DMS153 treated with DMSO at 0.1 percent for 48 hours (cell line): ENCODE results near the gene C2orf42.
"Not testable (repeated sequence)": the region's sequence is repeated elsewhere in the genome, so short reads cannot be mapped to it uniquely, and the experiment has no call there.

Experiments
- DNase-seq: peaks from one replicate; lab custom pipeline; 2025; ENCODE audit not compliant: unreplicated experiment; lab: John Stamatoyannopoulos, UW

Gene C2orf42

GRCh38 chr2:70190418-70191243, at the start of gene C2orf42:
C2orf42 (minus strand) TSS chr2:70191019; CDS start chr2:70181985, 9,034 bp downstream.
- DNase-seq, result peak; percentile 91

- DNase-seq, result no peak
Measured at GRCh38 chr2:70240599-70240998, 49.8 kb upstream of the C2orf42 start.

DNA sequence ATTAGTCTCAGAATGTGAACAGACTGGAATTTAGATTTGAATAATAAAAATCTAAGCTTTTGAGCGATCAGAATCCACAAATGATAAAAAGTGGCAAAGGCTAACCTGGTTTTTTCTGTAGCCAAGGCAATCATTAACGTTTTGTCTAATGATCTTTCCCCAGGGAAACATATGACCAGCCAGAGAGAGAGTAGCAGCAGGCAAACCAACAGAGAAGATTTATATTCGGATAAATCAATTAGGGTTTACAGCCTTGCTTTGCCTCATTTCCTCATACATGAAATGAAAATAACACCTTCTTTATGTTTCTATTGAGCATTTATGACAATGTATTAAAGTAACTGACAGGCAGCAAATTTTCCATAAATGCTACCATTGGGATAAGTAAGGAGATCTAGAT, 43.1 kb upstream of the C2orf42 start:
- no peak for DNase-seq

- no peak for DNase-seq
Measured at GRCh38 chr2:70226781-70227180, 36.0 kb upstream of the C2orf42 start.

DNA sequence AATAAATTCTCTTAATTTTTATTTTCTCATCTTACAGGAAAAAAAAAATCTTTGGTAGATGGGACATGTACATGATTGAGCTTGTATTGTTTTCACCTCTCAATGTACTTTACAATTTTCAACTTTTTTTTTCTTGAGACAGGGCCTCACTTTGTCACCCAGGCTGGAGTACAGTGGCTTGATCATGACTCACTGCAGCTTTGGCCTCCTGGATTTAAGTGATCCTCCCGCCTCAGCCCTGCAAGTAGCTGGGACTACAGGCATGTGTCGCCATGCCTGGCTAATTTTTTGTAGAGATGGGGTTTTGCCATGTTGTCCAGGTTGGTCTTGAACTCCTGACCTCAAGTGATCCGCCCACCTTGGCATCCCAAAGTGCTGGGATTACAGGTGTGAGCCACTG, 32.5 kb upstream of the C2orf42 start:
- DNase-seq, result not testable (repeated sequence)

DNA sequence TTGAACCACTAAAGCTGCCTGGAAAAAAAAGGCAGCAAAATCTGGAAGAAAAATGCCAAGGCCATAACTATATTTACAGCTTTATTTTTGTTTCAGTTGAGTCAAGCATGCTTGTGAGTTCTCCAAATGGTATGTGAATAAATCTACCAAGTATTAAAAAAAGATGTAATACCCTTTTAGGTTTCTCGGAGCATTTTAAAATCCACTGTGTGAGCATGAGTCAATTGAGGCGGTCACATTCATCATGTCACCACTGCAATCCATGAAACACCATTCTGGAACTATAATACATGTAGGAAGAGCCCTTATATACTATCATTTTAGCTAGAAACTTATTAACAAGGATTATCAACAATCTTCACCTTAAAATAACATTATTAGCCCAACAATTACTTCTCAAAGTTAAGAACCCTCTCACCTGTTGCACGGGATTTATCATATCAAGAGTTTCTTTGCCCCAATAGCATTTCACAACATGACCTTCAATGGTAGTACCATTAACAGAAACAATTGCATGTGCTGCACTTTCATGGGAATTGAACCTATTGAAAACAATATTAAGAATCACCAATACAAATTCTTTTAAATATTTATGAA, 24.2 kb upstream of the C2orf42 start:
- no peak for DNase-seq

- no peak for DNase-seq
Measured at GRCh38 chr2:70214365-70214764, 23.5 kb upstream of the C2orf42 start.

- no peak for DNase-seq
Measured at GRCh38 chr2:70212298-70212932, 21.6 kb upstream of the C2orf42 start.

- no peak for DNase-seq
Measured at GRCh38 chr2:70211595-70211994, 20.8 kb upstream of the C2orf42 start.

DNA sequence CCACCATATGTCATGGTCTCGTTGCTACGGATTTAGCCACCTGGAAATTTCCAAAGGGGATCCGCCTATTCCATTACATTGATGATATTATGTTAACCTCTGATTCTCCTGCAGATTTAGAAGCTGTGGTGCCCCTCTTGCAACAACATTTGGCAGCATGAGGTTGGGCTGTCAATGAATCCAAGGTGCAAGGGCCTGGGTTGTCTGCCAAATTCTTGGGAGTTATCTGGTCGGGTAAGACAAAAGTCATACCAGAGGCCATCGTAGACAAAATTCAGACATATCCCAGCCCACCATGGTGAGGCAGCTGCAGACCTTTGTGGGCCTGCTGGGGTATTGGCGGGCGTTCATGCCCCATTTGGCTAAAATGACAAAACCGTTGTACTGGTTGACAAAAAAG, 13.6 kb upstream of the C2orf42 start:
- DNase-seq, result no peak

GRCh38 chr2:70203086-70203485, 12.3 kb upstream of the C2orf42 start:
- DNase-seq, result no peak

DNA sequence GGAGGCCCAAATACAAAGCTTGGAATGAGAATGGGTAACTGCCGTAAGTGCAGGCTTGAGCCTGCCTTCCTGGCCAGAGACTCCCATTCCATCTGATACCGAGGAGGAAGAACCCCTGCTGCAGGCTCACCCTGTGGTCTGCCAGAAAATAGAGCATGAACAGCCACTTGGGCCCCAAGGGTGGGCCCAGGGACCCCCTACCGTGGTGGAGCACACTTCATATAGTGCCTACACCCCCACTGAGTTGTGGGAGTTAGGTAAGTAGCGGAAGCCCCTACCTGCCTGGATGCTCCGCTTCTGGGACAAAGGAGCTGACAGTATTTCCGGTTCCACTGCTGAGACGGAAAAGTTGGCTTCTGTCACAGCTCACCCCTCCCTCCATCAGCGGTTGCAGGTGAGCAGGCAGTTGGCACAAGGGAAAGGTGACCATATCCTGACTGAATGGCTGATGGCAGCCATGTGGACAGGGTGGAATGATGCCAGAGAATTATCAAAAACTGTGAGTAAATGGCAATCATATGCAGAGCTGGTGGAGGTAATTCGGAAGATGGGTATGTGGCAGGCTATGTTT, 11.5 kb upstream of the C2orf42 start:
- peak; percentile 32 for DNase-seq

DNA sequence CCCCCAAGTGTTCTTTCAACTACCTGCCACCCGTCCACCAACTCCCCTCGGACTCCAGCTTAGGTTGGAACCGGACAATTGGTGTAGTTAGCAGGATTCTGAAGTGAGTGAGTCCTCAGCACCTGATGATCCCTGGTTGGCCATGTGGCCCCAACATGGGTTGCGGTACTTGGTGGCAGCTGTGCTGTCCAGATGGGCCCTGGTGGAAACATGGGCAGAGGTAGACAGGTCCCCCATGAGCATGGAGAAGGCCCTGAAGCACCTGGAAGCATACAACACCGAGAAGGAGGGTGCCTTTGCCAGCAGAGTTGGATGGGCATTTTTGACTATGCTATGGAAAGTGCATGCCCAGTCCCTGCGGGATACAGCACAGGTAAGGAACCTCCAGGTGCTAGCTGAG, 11.0 kb upstream of the C2orf42 start:
- DNase-seq, result no peak

GRCh38 chr2:70201225-70201768, 10.5 kb upstream of the C2orf42 start:
- DNase-seq, result no peak

DNA sequence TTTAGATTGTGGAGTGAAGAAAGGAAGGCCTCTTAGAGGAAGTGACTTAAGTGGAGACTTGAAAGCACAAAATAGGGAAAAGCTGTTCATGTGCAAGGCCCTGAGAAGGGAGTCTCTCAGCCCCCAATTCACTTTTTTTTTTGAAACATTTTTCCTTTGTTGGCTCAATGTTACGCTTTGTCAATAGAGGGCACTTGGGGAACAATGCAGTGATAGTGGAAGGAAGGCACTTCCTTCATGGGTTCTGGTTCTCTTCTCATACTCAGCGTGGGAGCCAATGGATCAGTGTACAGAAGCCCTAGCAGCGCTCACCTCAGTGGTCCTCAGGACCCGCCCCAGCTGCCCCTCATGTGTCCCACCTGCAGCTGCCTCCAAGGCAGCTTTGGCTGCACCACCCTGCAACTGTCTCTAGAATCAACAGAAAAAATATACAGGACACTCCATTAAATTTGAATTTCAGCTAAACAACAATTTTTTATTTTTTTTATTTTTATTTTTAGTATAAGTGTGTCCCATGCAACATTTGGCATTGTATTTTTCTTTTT, 8.6 kb upstream of the C2orf42 start:
- DNase-seq, result no peak

- no peak for DNase-seq
Measured at GRCh38 chr2:70192516-70192915, 1.7 kb upstream of the C2orf42 start.

GRCh38 chr2:70191244-70191735, 471 bp upstream of the C2orf42 start:
- no peak for DNase-seq

DNA sequence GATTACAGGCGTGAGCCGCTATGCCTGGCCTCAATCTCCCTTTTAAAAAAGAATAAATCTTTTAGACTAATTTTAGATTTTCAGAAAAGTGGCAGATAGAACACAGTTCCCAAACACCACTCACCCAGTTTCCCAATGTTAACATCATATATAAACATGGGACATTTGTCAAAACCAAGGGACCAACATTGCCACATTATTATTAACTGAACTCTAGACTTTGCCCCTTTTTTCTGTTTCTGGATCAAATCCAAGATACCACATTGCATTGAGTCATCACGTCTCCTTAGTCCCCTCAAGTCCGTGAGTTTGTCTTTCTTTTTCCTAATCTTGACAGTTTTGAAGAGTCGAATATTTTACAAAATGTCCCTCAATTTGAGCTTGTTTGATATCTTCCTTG, 2.4 kb downstream of the C2orf42 start:
- DNase-seq, result no peak

- not testable (repeated sequence) for DNase-seq
Measured at GRCh38 chr2:70187170-70187569, 3.6 kb downstream of the C2orf42 start.

- DNase-seq, result no peak
Measured at GRCh38 chr2:70182689-70183088, 8.1 kb downstream of the C2orf42 start.

- no peak for DNase-seq
Measured at GRCh38 chr2:70181363-70181956, 9.4 kb downstream of the C2orf42 start.
